Measurements from ENCODE around the gene NPAS3. TPM values are rescaled to one million over a fixed set of nuclear protein-coding genes. Genes with fewer than 3 reads are reported as not detected.

The NPAS3 gene
- total and polyA plus RNA-seq, 2 of the 13 experiments (the other 11 are each of a cell fraction or from before 2014, with no cell fraction given), result not detected

DNA sequence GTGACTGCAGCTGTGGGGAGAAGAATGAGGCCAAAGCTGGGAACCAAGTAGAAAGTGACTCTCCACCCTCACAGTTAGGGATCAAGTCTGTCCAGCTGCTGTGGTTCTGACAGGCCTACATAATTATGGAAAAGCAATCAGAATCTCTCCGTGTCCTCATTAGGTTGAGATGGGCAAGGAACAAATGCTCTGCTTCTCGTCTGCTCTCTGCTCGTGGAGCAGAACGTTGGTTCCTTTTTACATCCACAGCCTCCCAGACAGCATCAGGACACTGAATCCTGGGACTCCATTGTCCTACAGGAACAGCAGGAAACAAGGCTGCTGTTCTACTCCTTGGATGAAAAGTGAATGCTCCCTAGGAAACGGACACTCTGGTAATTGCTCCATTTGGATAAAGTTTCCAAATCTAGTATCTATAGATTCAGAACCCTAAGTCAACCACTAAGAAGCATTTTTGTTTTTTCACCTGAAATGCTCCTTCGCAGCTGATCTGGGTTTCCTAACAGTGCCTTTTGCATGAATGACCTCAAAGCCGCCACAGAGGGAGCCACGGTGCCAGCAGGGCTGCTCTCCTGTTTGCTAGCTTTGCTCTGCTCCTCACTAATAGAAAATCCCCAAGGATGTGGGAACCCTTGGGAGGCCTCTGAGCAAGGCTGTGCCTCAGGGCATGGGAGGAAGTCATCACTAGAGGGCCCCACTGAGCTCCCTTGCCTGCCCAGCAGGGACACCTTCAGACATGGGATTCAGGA, 910.2 kb downstream of the NPAS3 start (continued):
- TF ChIP-seq JUN (CRISPR knock-in tag; IDR thresholded peaks at IDR 0.05) (no peak), ONECUT2 (CRISPR knock-in tag; IDR thresholded peaks at IDR 0.05) (no peak), DDIT3 (CRISPR knock-in tag; IDR thresholded peaks at IDR 0.05) (no peak), NCOA2 (CRISPR knock-in tag; IDR thresholded peaks at IDR 0.05) (no peak), KMT2A (CRISPR knock-in tag; IDR thresholded peaks at IDR 0.05) (0 out of 2 replicates have a peak, but pooled peaks have one; percentile 41), GATAD2A (CRISPR knock-in tag; IDR thresholded peaks at IDR 0.05) (peak; percentile 59; the same call in 1 of the 2 replicates), ZNF619 (CRISPR knock-in tag; IDR thresholded peaks at IDR 0.05) (0 out of 2 replicates have a peak, but pooled peaks have one; percentile 48), ZC3H4 (CRISPR knock-in tag; IDR thresholded peaks at IDR 0.05; ENCODE audit: borderline replicate concordance) (no peak), MBNL3 (CRISPR knock-in tag; conservative IDR thresholded peaks at IDR 0.05) (no peak), U2AF2 (IDR thresholded peaks at IDR 0.05; ENCODE audit: low read depth, low read length) (no peak), NR2F6 (IDR thresholded peaks at IDR 0.05) (no peak), NR2F6 (CRISPR knock-in tag; IDR thresholded peaks at IDR 0.05) (peak; percentile 40; the same call in 1 of the 2 replicates), ARID2 (CRISPR knock-in tag; IDR thresholded peaks at IDR 0.05; ENCODE audit: borderline replicate concordance) (no peak), ZNF891 (CRISPR knock-in tag; IDR thresholded peaks at IDR 0.05) (no peak), KDM3A (CRISPR knock-in tag; IDR thresholded peaks at IDR 0.05; ENCODE audit: low read depth) (0 out of 2 replicates have a peak, but pooled peaks have one; percentile 74), ZNF20 (CRISPR knock-in tag; IDR thresholded peaks at IDR 0.05) (no peak)
- TF ChIP-seq, protein P1, sequence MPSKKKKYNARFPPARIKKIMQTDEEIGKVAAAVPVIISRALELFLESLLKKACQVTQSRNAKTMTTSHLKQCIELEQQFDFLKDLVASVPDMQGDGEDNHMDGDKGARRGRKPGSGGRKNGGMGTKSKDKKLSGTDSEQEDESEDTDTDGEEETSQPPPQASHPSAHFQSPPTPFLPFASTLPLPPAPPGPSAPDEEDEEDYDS (CRISPR knock-in tag; IDR thresholded peaks at IDR 0.05), result 0 out of 2 replicates have a peak, but pooled peaks have one; percentile 17
- TF ChIP-seq, protein P2, sequence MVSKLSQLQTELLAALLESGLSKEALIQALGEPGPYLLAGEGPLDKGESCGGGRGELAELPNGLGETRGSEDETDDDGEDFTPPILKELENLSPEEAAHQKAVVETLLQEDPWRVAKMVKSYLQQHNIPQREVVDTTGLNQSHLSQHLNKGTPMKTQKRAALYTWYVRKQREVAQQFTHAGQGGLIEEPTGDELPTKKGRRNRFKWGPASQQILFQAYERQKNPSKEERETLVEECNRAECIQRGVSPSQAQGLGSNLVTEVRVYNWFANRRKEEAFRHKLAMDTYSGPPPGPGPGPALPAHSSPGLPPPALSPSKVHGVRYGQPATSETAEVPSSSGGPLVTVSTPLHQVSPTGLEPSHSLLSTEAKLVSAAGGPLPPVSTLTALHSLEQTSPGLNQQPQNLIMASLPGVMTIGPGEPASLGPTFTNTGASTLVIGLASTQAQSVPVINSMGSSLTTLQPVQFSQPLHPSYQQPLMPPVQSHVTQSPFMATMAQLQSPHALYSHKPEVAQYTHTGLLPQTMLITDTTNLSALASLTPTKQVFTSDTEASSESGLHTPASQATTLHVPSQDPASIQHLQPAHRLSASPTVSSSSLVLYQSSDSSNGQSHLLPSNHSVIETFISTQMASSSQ (IDR thresholded peaks at IDR 0.05; ENCODE audit: low read depth), result no peak
- TF ChIP-seq, protein P2 (CRISPR knock-in tag; IDR thresholded peaks at IDR 0.05; ENCODE audit: borderline replicate concordance), result no peak
- TF ChIP-seq, protein P3, sequence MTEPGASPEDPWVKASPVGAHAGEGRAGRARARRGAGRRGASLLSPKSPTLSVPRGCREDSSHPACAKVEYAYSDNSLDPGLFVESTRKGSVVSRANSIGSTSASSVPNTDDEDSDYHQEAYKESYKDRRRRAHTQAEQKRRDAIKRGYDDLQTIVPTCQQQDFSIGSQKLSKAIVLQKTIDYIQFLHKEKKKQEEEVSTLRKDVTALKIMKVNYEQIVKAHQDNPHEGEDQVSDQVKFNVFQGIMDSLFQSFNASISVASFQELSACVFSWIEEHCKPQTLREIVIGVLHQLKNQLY (CRISPR knock-in tag; IDR thresholded peaks at IDR 0.05), result no peak
- TF ChIP-seq, protein P4, sequence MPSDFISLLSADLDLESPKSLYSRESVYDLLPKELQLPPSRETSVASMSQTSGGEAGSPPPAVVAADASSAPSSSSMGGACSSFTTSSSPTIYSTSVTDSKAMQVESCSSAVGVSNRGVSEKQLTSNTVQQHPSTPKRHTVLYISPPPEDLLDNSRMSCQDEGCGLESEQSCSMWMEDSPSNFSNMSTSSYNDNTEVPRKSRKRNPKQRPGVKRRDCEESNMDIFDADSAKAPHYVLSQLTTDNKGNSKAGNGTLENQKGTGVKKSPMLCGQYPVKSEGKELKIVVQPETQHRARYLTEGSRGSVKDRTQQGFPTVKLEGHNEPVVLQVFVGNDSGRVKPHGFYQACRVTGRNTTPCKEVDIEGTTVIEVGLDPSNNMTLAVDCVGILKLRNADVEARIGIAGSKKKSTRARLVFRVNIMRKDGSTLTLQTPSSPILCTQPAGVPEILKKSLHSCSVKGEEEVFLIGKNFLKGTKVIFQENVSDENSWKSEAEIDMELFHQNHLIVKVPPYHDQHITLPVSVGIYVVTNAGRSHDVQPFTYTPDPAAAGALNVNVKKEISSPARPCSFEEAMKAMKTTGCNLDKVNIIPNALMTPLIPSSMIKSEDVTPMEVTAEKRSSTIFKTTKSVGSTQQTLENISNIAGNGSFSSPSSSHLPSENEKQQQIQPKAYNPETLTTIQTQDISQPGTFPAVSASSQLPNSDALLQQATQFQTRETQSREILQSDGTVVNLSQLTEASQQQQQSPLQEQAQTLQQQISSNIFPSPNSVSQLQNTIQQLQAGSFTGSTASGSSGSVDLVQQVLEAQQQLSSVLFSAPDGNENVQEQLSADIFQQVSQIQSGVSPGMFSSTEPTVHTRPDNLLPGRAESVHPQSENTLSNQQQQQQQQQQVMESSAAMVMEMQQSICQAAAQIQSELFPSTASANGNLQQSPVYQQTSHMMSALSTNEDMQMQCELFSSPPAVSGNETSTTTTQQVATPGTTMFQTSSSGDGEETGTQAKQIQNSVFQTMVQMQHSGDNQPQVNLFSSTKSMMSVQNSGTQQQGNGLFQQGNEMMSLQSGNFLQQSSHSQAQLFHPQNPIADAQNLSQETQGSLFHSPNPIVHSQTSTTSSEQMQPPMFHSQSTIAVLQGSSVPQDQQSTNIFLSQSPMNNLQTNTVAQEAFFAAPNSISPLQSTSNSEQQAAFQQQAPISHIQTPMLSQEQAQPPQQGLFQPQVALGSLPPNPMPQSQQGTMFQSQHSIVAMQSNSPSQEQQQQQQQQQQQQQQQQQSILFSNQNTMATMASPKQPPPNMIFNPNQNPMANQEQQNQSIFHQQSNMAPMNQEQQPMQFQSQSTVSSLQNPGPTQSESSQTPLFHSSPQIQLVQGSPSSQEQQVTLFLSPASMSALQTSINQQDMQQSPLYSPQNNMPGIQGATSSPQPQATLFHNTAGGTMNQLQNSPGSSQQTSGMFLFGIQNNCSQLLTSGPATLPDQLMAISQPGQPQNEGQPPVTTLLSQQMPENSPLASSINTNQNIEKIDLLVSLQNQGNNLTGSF (CRISPR knock-in tag; IDR thresholded peaks at IDR 0.05), result no peak

Measured in HepG2 (cell line).